ENCODE results near the gene RSPO1.

Gene RSPO1

GRCh38 chr1:37656881-37657280 is 22.2 kb upstream of the RSPO1 start:
- DNase-seq (ENCODE audit: low spot score) = no peak

- no peak for DNase-seq (ENCODE audit: low spot score)
Measured at GRCh38 chr1:37656026-37656425, 21.3 kb upstream of the RSPO1 start.

GRCh38 chr1:37655274-37655673 is 20.6 kb upstream of the RSPO1 start:
- DNase-seq (ENCODE audit: low spot score) = no peak

- no peak for DNase-seq (ENCODE audit: low spot score)
Measured at GRCh38 chr1:37653906-37654305, 19.2 kb upstream of the RSPO1 start.

GRCh38 chr1:37652976-37653375 is 18.3 kb upstream of the RSPO1 start:
- no peak for DNase-seq (ENCODE audit: low spot score)

GRCh38 chr1:37651803-37652202 is 17.1 kb upstream of the RSPO1 start:
- DNase-seq (ENCODE audit: low spot score) = no peak

- DNase-seq (ENCODE audit: low spot score) = no peak
Measured at GRCh38 chr1:37650721-37651120, 16.0 kb upstream of the RSPO1 start.

- no peak for DNase-seq (ENCODE audit: low spot score)
Measured at GRCh38 chr1:37650173-37650572, 15.5 kb upstream of the RSPO1 start.

GRCh38 chr1:37647281-37647680 is 12.6 kb upstream of the RSPO1 start:
- DNase-seq (ENCODE audit: low spot score) = no peak

GRCh38 chr1:37641059-37641458 is 6.4 kb upstream of the RSPO1 start:
- no peak for DNase-seq (ENCODE audit: low spot score)

- DNase-seq (ENCODE audit: low spot score) = no peak
Measured at GRCh38 chr1:37636435-37636834, 1.7 kb upstream of the RSPO1 start.

- no peak for DNase-seq (ENCODE audit: low spot score)
Measured at GRCh38 chr1:37634992-37635902, 555 bp upstream of the RSPO1 start.

GRCh38 chr1:37633938-37634243 is 801 bp downstream of the RSPO1 start:
- DNase-seq (ENCODE audit: low spot score) = no peak

- no peak for DNase-seq (ENCODE audit: low spot score)
Measured at GRCh38 chr1:37633040-37633937, 1.4 kb downstream of the RSPO1 start.

- no peak for DNase-seq (ENCODE audit: low spot score)
Measured at GRCh38 chr1:37631036-37631435, 3.7 kb downstream of the RSPO1 start.

GRCh38 chr1:37630426-37631028 is 4.2 kb downstream of the RSPO1 start:
- DNase-seq (ENCODE audit: low spot score) = no peak

GRCh38 chr1:37629726-37630425 is 4.8 kb downstream of the RSPO1 start:
- no peak for DNase-seq (ENCODE audit: low spot score)

GRCh38 chr1:37629008-37629407 is 5.7 kb downstream of the RSPO1 start:
- no peak for DNase-seq (ENCODE audit: low spot score)

GRCh38 chr1:37628026-37628556 is 6.6 kb downstream of the RSPO1 start:
- no peak for DNase-seq (ENCODE audit: low spot score)

- DNase-seq (ENCODE audit: low spot score) = no peak
Measured at GRCh38 chr1:37622131-37622530, 12.6 kb downstream of the RSPO1 start.

GRCh38 chr1:37621326-37621870 is 13.3 kb downstream of the RSPO1 start:
- no peak for DNase-seq (ENCODE audit: low spot score)

All from SK-N-DZ (cell line).